Measurements from ENCODE around the gene LDLRAD4. TPM values are rescaled to one million over a fixed set of nuclear protein-coding genes. Genes with fewer than 3 reads are reported as not detected.

LDLRAD4 gene
- total and polyA plus RNA-seq, 9 of the 15 experiments (the other 6 are each of a cell fraction or from before 2014, with no cell fraction given) = 0.01 TPM; not detected in 8

DNA sequence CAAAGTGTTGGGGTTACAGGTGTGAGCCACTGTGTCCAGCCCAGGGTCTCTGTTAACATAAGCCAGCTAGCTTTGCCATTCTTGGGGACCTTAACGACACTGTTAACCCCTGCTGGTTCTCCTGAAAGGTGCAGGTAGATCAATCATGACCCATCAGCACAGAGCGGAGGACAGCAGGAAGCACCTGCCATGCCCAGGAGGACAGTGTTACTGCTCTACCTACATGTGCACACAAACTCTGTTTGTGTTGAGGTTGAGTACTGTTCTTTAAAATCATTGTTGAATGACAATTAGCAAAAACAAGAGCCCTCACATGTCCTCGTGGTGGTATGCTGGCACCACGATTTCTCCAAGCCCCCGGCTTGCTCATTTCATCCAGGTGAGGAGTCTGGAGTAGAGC lies 386.9 kb downstream of the LDLRAD4 start (continued):
- TF ChIP-seq, protein P1, sequence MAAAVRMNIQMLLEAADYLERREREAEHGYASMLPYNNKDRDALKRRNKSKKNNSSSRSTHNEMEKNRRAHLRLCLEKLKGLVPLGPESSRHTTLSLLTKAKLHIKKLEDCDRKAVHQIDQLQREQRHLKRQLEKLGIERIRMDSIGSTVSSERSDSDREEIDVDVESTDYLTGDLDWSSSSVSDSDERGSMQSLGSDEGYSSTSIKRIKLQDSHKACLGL (CRISPR knock-in tag; IDR thresholded peaks at IDR 0.05; ENCODE audit: borderline replicate concordance, poor library complexity, severe bottlenecking) = no peak

DNA sequence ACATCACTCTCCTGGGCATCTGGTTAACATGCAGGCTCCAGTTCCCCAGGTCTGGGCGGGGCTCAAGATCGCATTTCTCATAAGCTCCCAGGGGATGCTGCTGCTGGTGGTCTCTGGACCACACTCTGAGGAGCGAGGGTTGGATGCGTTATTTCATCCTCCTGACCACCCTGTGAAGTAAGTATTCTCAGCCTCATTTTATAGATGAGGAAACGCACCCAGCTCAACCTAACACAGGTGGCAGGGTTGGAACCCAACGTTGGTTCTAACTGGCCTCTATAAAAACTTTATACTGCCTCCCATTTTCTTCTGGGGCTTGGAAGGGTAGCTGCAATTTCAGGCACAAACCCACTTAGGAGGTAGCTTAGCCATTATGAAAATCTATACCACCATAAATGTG lies 387.3 kb downstream of the LDLRAD4 start:
- Histone ChIP-seq H3K79me2 (ENCODE audit: control insufficient read depth, insufficient read depth, low read length) (no peaks in the 10 kb centered on the region), H3K27ac (ENCODE audit: extremely low read depth, low read depth, low read length) (no peak overlapping the region), H3K9ac (ENCODE audit: insufficient read depth in 1 of 2, low read depth in 2 of 2, low read length in 2 of 2) (no peak overlapping the region), H4K20me1 (replicated peaks; ENCODE audit: control insufficient read depth, insufficient read depth, low read length) (no peaks in the 10 kb centered on the region), H3K9me1 (ENCODE audit: control insufficient read depth, insufficient read depth, low read length) (no peaks in the 10 kb centered on the region), H3K4me2 (ENCODE audit: insufficient read depth, low read length) (no peak overlapping the region), H3K27me3 (ENCODE audit: control insufficient read depth in 2 of 2, insufficient read depth in 2 of 2, low read length in 2 of 2) (peaks cover 5 to 26% of the 10 kb centered on the region in 2 experiments; a peak in 4 of 5 replicates), H3K4me3 (no peak overlapping the region), H3K9me3 (replicated peaks; ENCODE audit: control insufficient read depth, insufficient read depth, low read depth, low read length) (no peaks in the 10 kb centered on the region), H2AFZ (ENCODE audit: low read depth, low read length) (no peak overlapping the region), H3K36me3 (ENCODE audit: control insufficient read depth, insufficient read depth, low read length) (no peaks in the 10 kb centered on the region), H3K4me1 (replicated peaks in 1 of 2; ENCODE audit: control insufficient read depth in 2 of 2, insufficient read depth in 2 of 2, low read length in 2 of 2) (no peaks in the 10 kb centered on the region)
- CTCF ChIA-PET (ENCODE audit: low intra/inter-chr PET ratio) = no interaction called here
- BruUV-seq (replicated peaks) = no TSS peak
- DNase-seq (ENCODE audit: extremely low read depth in 1 of 4, low spot score in 3 of 4) = no peak
- no peak for TF ChIP-seq NFE2L1 (tag; IDR thresholded peaks at IDR 0.05; ENCODE audit: borderline replicate concordance, low read depth)
- TF ChIP-seq, protein P2, sequence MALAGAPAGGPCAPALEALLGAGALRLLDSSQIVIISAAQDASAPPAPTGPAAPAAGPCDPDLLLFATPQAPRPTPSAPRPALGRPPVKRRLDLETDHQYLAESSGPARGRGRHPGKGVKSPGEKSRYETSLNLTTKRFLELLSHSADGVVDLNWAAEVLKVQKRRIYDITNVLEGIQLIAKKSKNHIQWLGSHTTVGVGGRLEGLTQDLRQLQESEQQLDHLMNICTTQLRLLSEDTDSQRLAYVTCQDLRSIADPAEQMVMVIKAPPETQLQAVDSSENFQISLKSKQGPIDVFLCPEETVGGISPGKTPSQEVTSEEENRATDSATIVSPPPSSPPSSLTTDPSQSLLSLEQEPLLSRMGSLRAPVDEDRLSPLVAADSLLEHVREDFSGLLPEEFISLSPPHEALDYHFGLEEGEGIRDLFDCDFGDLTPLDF (CRISPR knock-in tag; IDR thresholded peaks at IDR 0.05) = no peak
- no peak for TF ChIP-seq TCF7L2 (IDR thresholded peaks at IDR 0.05; ENCODE audit: low read depth, low read length)
- POLR2A ChIA-PET = no interaction called here
- FAIRE-seq = no peak
- intact Hi-C loops (cut with micrococcal nuclease) (loop anchor here (10.0 kb wide), 1 partner anchor 59 kb away; no protein-coding TSS in a partner anchor), in situ Hi-C loops (cut with MboI) (no loop called here)
- ATAC-seq = no peak
- WGBS (ENCODE audit: insufficient coverage, low coverage, missing lambda C conversion rate) = 2% methylated on average over 6 of the region's 6 CpGs

Measured in K562 (cell line).